NT2/D1 (cell line): ENCODE data around the gene SIK3.

Source experiments
- SUZ12 ChIP-seq: IDR thresholded peaks from 2 replicates; pipeline ENCODE4 v1.6.1; 2011; ENCODE audit not compliant: insufficient read length, insufficient read depth; ENCODE audit errors: extremely low read depth
- YY1 ChIP-seq: IDR thresholded peaks from 2 replicates; pipeline ENCODE4 v1.6.1; 2011; ENCODE audit not compliant: insufficient read length, insufficient read depth
- ZNF274 ChIP-seq: IDR thresholded peaks from 2 replicates; pipeline ENCODE4 v1.6.1; 2011; ENCODE audit warnings: mild to moderate bottlenecking, low read depth, low read length

- TF ChIP-seq ZNF274 (no peak), YY1 (no peak), SUZ12 (no peak)
Measured at GRCh38 chr11:116963813-116964212, 134.4 kb downstream of the SIK3 start.
